ENCODE measurements around the gene CHAT.

The CHAT gene

GRCh38 chr10:49632406-49633317, 18.8 kb downstream of the CHAT start:
- DNase-seq = no peak

- no peak for DNase-seq
These were observed 19.7 kb downstream of the CHAT start for GRCh38 chr10:49633327-49634068.

GRCh38 chr10:49634069-49634660, 20.3 kb downstream of the CHAT start:
- no peak for DNase-seq

- DNase-seq = no peak
These were observed 28.5 kb downstream of the CHAT start for GRCh38 chr10:49642311-49642710.

GRCh38 chr10:49643241-49644034, 29.6 kb downstream of the CHAT start:
- DNase-seq = no peak

GRCh38 chr10:49644035-49644646, 30.3 kb downstream of the CHAT start:
- no peak for DNase-seq

- no peak for DNase-seq
These were observed 31.6 kb downstream of the CHAT start for GRCh38 chr10:49645417-49645816.

GRCh38 chr10:49645871-49646870, 32.3 kb downstream of the CHAT start:
- DNase-seq = no peak

- DNase-seq = no peak
These were observed 33.7 kb downstream of the CHAT start for GRCh38 chr10:49647554-49647953.

GRCh38 chr10:49647985-49648795, 34.4 kb downstream of the CHAT start:
- no peak for DNase-seq

- DNase-seq = peak; percentile 37 to 54
These were observed 35.5 kb downstream of the CHAT start for GRCh38 chr10:49649294-49649693.

GRCh38 chr10:49649936-49650723, 36.3 kb downstream of the CHAT start:
- DNase-seq = no peak

GRCh38 chr10:49650724-49651034, 36.8 kb downstream of the CHAT start:
- DNase-seq = no peak

- DNase-seq = no peak
These were observed 37.4 kb downstream of the CHAT start for GRCh38 chr10:49651039-49651835.

- DNase-seq = no peak
These were observed 38.1 kb downstream of the CHAT start for GRCh38 chr10:49651917-49652316.

GRCh38 chr10:49652421-49653272, 38.8 kb downstream of the CHAT start:
- no peak for DNase-seq

GRCh38 chr10:49653273-49653929, 39.6 kb downstream of the CHAT start:
- no peak for DNase-seq

All from activated T-cell treated with anti-CD3 and anti-CD28 coated beads, Interleukin-2, amount 50 U/mL, for 48 hours (primary cell).